GM21367 (cell line): ENCODE results near the gene NTM.

Experiments
- ATAC-seq: cut with Tn5 transposase; IDR thresholded peaks from one replicate; pipeline ENCODE4 v1.9.1; 2021; ENCODE audit not compliant: unreplicated experiment

NTM gene

GRCh38 chr11:131543389-131544025, 173.1 kb downstream of the NTM start:
- ATAC-seq = no peak

GRCh38 chr11:131544591-131544990, 174.2 kb downstream of the NTM start:
- ATAC-seq = no peak

GRCh38 chr11:131546218-131546895, 175.9 kb downstream of the NTM start:
- no peak for ATAC-seq

- no peak for ATAC-seq
Measured at GRCh38 chr11:131549099-131549498, 178.7 kb downstream of the NTM start.

- no peak for ATAC-seq
Measured at GRCh38 chr11:131549770-131550169, 179.4 kb downstream of the NTM start.

GRCh38 chr11:131560287-131560686, 189.9 kb downstream of the NTM start:
- ATAC-seq = no peak

GRCh38 chr11:131561501-131561900, 191.1 kb downstream of the NTM start:
- no peak for ATAC-seq

GRCh38 chr11:131561972-131562371, 191.6 kb downstream of the NTM start:
- ATAC-seq = no peak

- ATAC-seq = no peak
Measured at GRCh38 chr11:131568318-131568717, 197.9 kb downstream of the NTM start.

- ATAC-seq = no peak
Measured at GRCh38 chr11:131571571-131571970, 201.2 kb downstream of the NTM start.

- ATAC-seq = no peak
Measured at GRCh38 chr11:131572423-131572822, 202.0 kb downstream of the NTM start.

- peak; percentile 82 for ATAC-seq
Measured at GRCh38 chr11:131579932-131580387, 209.5 kb downstream of the NTM start.

GRCh38 chr11:131580476-131580875, 210.1 kb downstream of the NTM start:
- ATAC-seq = no peak

- ATAC-seq = no peak
Measured at GRCh38 chr11:131581046-131581445, 210.6 kb downstream of the NTM start.

GRCh38 chr11:131582021-131582525, 211.7 kb downstream of the NTM start:
- ATAC-seq = no peak

- ATAC-seq = no peak
Measured at GRCh38 chr11:131583421-131583820, 213.0 kb downstream of the NTM start.

- ATAC-seq = no peak
Measured at GRCh38 chr11:131583938-131584337, 213.5 kb downstream of the NTM start.

- ATAC-seq = no peak
Measured at GRCh38 chr11:131584785-131585592, 214.6 kb downstream of the NTM start.

- ATAC-seq = no peak
Measured at GRCh38 chr11:131588057-131588456, 217.6 kb downstream of the NTM start.

GRCh38 chr11:131591051-131591461, 220.6 kb downstream of the NTM start:
- no peak for ATAC-seq

GRCh38 chr11:131592152-131592551, 221.7 kb downstream of the NTM start:
- no peak for ATAC-seq

GRCh38 chr11:131592734-131593133, 222.3 kb downstream of the NTM start:
- ATAC-seq = no peak
